NT2/D1 (cell line): ENCODE results near the gene CPZ.
"Not testable (repeated sequence)": the region's sequence is repeated elsewhere in the genome, so short reads cannot be mapped to it uniquely, and the experiment has no call there.

Experiments used
- DNase-seq: peaks from one replicate; pipeline ENCODE4 v3.0.0-alpha.2; 2011; ENCODE audit warnings: low read depth, low spot score
- H3K27me3 ChIP-seq: 2 replicates; pipeline ENCODE4 v1.6.0; 2011; ENCODE audit warnings: mild to moderate bottlenecking; ENCODE audit not compliant: insufficient read length, insufficient read depth
- H3K36me3 ChIP-seq: 2 replicates; pipeline ENCODE4 v1.6.1; 2011; ENCODE audit warnings: mild to moderate bottlenecking, low read length, mixed read lengths; ENCODE audit not compliant: insufficient read depth, insufficient read length
- H3K4me1 ChIP-seq: 2 replicates; pipeline ENCODE4 v1.5.1; 2011; ENCODE audit not compliant: insufficient read depth, insufficient read length
- H3K4me3 ChIP-seq: 2 replicates; pipeline ENCODE4 v1.5.1; 2011; ENCODE audit warnings: low read depth; ENCODE audit not compliant: insufficient read length
- H3K9ac ChIP-seq: 2 replicates; pipeline ENCODE4 v1.6.0; 2011; ENCODE audit warnings: low read depth; ENCODE audit not compliant: insufficient read length
- H3K9me3 ChIP-seq: 2 replicates; pipeline ENCODE4 v1.5.1; 2011; ENCODE audit warnings: mild to moderate bottlenecking, low read length; ENCODE audit not compliant: insufficient read depth
- SUZ12 ChIP-seq: IDR thresholded peaks from 2 replicates; pipeline ENCODE4 v1.6.1; 2011; ENCODE audit not compliant: insufficient read length, insufficient read depth; ENCODE audit errors: extremely low read depth
- YY1 ChIP-seq: IDR thresholded peaks from 2 replicates; pipeline ENCODE4 v1.6.1; 2011; ENCODE audit not compliant: insufficient read length, insufficient read depth
- ZNF274 ChIP-seq: IDR thresholded peaks from 2 replicates; pipeline ENCODE4 v1.6.1; 2011; ENCODE audit warnings: mild to moderate bottlenecking, low read depth, low read length

The CPZ gene

DNA sequence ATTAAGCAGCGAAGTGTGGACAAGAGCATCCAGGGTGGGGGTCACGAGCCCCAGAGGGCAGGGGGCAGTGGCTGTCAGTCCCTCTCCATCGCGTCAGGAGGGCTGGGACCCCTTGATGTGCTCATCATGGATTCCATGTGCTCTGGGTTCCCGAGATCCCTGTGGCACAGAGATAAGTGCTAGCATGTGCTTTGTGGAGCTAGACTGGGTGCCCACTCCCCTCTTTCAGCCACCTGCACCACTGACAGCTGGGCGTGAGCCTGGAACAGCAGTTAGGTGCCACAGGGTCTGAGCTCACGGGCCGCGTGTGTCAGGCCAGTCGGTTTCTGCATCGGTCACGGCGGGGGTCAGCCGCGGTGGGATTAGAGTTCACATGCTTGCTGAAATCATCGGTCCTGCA is 24.3 kb downstream of the CPZ start:
- Histone ChIP-seq H3K9me3 (no peaks in the 10 kb centered on the region), H3K9ac (no peak overlapping the region), H3K36me3 (peaks cover 78% of the 10 kb centered on the region), H3K4me1 (no peaks in the 10 kb centered on the region), H3K4me3 (no peak overlapping the region), H3K27me3 (no peaks in the 10 kb centered on the region)
- no peak for TF ChIP-seq YY1
- no peak for TF ChIP-seq SUZ12
- TF ChIP-seq ZNF274, result no peak
- no peak for DNase-seq

- Histone ChIP-seq H3K27me3 (no peaks in the 10 kb centered on the region), H3K9ac (no peak overlapping the region), H3K36me3 (peaks cover 72% of the 10 kb centered on the region), H3K9me3 (no peaks in the 10 kb centered on the region), H3K4me3 (no peak overlapping the region), H3K4me1 (no peaks in the 10 kb centered on the region)
- no peak for DNase-seq
- TF ChIP-seq ZNF274 (no peak), YY1 (no peak), SUZ12 (no peak)
Observed at GRCh38 chr4:8617486-8618040, 25.0 kb downstream of the CPZ start.

GRCh38 chr4:8618421-8618820 is 25.9 kb downstream of the CPZ start:
- no peak overlapping the region for H3K4me3 ChIP-seq
- no peak for DNase-seq

GRCh38 chr4:8618961-8619720 is 26.6 kb downstream of the CPZ start:
- Histone ChIP-seq H3K4me3 (no peak overlapping the region), H3K4me1 (no peaks in the 10 kb centered on the region), H3K27me3 (no peaks in the 10 kb centered on the region), H3K9me3 (no peaks in the 10 kb centered on the region), H3K36me3 (peaks cover 59% of the 10 kb centered on the region), H3K9ac (no peak overlapping the region)
- no peak for TF ChIP-seq SUZ12
- TF ChIP-seq YY1, result no peak
- TF ChIP-seq ZNF274, result no peak
- DNase-seq, result no peak

More at GRCh38 chr4:8618421-8618820, 25.9 kb downstream of the CPZ start:
- TF ChIP-seq SUZ12 (no peak), ZNF274 (no peak), YY1 (no peak)
- peaks cover 66% of the 10 kb centered on the region for H3K36me3 ChIP-seq
- H3K9me3 ChIP-seq, result no peaks in the 10 kb centered on the region
- H3K9ac ChIP-seq, result no peak overlapping the region
- H3K4me1 ChIP-seq, result no peaks in the 10 kb centered on the region
- H3K27me3 ChIP-seq, result no peaks in the 10 kb centered on the region

DNA sequence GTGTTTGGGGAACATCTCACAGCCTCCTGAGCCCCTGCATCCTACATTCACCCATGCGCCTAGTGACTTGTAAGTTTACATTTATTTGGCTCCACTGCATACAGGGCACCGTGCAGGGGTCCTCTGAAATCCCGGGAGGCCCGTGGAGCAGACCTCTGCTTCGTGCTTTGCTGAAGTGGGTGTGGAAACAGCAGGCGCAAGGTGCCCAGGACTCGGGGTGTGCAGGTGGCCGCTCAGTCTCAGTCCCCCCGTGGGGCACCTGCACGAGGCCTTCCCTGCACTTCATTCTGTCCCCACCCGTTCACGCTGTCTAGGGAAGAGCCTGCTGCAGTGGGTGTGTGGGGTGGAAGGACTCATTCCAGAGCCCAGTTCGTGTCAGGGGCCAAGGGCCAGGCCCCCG is 28.6 kb downstream of the CPZ start:
- H3K9me3 ChIP-seq, H3K4me1 ChIP-seq, DNase-seq, H3K9ac ChIP-seq, H3K4me3 ChIP-seq, H3K27me3 ChIP-seq: not testable (repeated sequence)
- peaks cover 39% of the 10 kb centered on the region for H3K36me3 ChIP-seq

- H3K9ac ChIP-seq, H3K4me3 ChIP-seq, H3K4me1 ChIP-seq, H3K9me3 ChIP-seq, H3K36me3 ChIP-seq, H3K27me3 ChIP-seq, DNase-seq: not testable (repeated sequence)
Observed at GRCh38 chr4:8624601-8625272, 32.2 kb downstream of the CPZ start.

DNA sequence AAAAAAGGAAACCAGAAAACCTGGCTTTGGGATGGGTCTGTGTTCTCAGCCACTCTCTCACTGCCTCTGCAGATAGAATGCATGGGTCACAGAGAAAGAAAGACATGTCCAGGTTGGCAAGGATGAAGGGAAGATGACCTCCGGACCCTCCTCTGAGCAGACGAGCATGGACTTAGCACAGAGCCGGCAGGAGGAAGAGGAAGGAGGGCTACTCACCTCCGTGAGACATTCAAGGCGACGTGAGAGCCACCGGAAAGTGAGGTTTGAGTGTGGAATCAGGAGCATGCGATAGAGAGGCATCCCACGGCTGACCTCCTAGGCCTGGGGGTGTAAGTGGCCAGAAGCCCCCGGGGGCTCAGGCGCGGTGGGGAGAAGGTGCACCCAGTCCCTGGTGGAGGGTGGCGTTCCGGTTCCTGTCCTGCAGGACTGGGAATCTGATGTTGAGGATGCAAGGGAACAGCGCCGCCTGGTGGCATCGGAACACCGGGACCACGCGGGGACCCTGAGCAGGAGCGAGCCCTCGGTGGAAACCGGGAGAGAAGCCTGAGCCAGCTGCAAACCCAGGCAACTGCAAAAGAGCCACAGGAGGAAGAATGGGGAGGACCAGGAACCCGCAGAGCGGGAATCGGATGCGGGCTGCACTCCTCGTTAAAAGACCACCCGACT is 37.8 kb downstream of the CPZ start:
- H3K9ac ChIP-seq, H3K4me1 ChIP-seq, H3K4me3 ChIP-seq, H3K9me3 ChIP-seq, H3K36me3 ChIP-seq, DNase-seq, H3K27me3 ChIP-seq: not testable (repeated sequence)

- H3K4me1 ChIP-seq, H3K9ac ChIP-seq, H3K9me3 ChIP-seq, H3K36me3 ChIP-seq, DNase-seq, H3K4me3 ChIP-seq, H3K27me3 ChIP-seq: not testable (repeated sequence)
Observed at GRCh38 chr4:8631896-8632295, 39.3 kb downstream of the CPZ start.

- H3K27me3 ChIP-seq, result not testable (repeated sequence)
Observed at GRCh38 chr4:8634773-8635172, 42.2 kb downstream of the CPZ start.

DNA sequence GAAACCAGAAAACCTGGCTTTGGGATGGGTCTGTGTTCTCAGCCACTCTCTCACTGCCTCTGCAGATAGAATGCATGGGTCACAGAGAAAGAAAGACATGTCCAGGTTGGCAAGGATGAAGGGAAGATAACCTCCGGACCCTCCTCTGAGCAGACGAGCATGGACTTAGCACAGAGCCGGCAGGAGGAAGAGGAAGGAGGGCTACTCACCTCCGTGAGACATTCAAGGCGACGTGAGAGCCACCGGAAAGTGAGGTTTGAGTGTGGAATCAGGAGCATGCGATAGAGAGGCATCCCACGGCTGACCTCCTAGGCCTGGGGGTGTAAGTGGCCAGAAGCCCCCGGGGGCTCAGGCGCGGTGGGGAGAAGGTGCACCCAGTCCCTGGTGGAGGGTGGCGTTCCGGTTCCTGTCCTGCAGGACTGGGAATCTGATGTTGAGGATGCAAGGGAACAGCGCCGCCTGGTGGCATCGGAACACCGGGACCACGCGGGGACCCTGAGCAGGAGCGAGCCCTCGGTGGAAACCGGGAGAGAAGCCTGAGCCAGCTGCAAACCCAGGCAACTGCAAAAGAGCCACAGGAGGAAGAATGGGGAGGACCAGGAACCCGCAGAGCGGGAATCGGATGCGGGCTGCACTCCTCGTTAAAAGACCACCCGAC is 43.5 kb downstream of the CPZ start:
- H3K9me3 ChIP-seq, H3K4me1 ChIP-seq, DNase-seq, H3K27me3 ChIP-seq, H3K36me3 ChIP-seq, H3K4me3 ChIP-seq, H3K9ac ChIP-seq: not testable (repeated sequence)

More at GRCh38 chr4:8634773-8635172, 42.2 kb downstream of the CPZ start:
- H3K4me3 ChIP-seq, H3K36me3 ChIP-seq, DNase-seq, H3K4me1 ChIP-seq, H3K9me3 ChIP-seq, H3K9ac ChIP-seq: not testable (repeated sequence)
